Uterus (tissue), 4 donors: Measurements from ENCODE around the gene NAMPT. TPM values are rescaled to one million over a fixed set of nuclear protein-coding genes. Genes with fewer than 3 reads are reported as not detected.
"Not testable (repeated sequence)": the region's sequence is repeated elsewhere in the genome, so short reads cannot be mapped to it uniquely, and the experiment has no call there.

Experiments
- DNase-seq, 2 donors: peaks; one replicate each; pipeline ENCODE4 v3.0.0-alpha.2; 2019 to 2020
- H3K27ac ChIP-seq, 2 donors: fragments of 200-600 bp; sonication (generic); 1 replicate in 1 of 2; 2 replicates in 1 of 2; pipeline ENCODE4 v1.5.1; 2016 to 2018
- H3K27me3 ChIP-seq, 2 donors: fragments of 200-600 bp; sonication (generic); one replicate each; pipeline ENCODE4 v1.5.1; 2018 to 2019; ENCODE audit warnings: control low read depth in 1 of 2
- H3K36me3 ChIP-seq, 2 donors: fragments of 200-600 bp; sonication (generic); one replicate each; pipeline ENCODE4 v1.5.1; 2019; ENCODE audit warnings: control low read depth in 1 of 2
- H3K4me1 ChIP-seq, 2 donors: fragments of 200-600 bp; sonication (generic); one replicate each; pipeline ENCODE4 v1.5.1; 2018 to 2019; ENCODE audit warnings: control low read depth in 1 of 2
- H3K4me3 ChIP-seq, 2 donors: fragments of 200-600 bp; sonication (generic); 1 replicate in 1 of 2; 2 replicates in 1 of 2; pipeline ENCODE4 v1.5.1; 2018 to 2019; ENCODE audit warnings: mild to moderate bottlenecking in 1 of 2
- H3K9me3 ChIP-seq, 2 donors: fragments of 200-600 bp; sonication (generic); one replicate each; pipeline ENCODE4 v1.5.1; 2019; ENCODE audit warnings: control low read depth in 1 of 2
- POLR2A ChIP-seq, 2 donors: fragments of 450-650 bp; IDR thresholded peaks; one replicate each; pipeline ENCODE4 v1.6.1; 2016; ENCODE audit warnings: antibody characterized with exemption in 2 of 2, mild to moderate bottlenecking in 1 of 2, moderate library complexity in 1 of 2
- intact Hi-C: fragments of 100-400 bp; cut with DNase I; formaldehyde crosslinking; loops from one replicate; pipeline ENCODE4 v1.15.1; 2023; ENCODE audit warnings: low total_unique reads
- total RNA-seq, 4 donors: library from RNA; depleted of rRNA in 3 of 4; stranded (reverse); fragments of >200 nt in 3 of 4; gene quantifications; one replicate each; pipeline versions ENCODE4 v1.1.0 to v1.2.4, GENCODE V29; 2014 to 2023
- TF ChIP-seq, protein P1 (sequence below), 4 experiments: fragments of 200-600 bp in 2 of 4; fragments of 450-650 bp in 2 of 4; sonication (generic) in 2 of 4; IDR thresholded peaks; one replicate each; pipeline ENCODE4 v1.5.1; 2016 to 2019; ENCODE audit warnings: antibody characterized with exemption in 4 of 4, mild to moderate bottlenecking in 2 of 4, moderate library complexity in 1 of 4
- donor health status: DM: yes; HTN: yes; CAD: no.

NAMPT gene
- total RNA-seq, 4 donors from 2014 or later: 30.7 to 223 (median 84.1) TPM

DNA sequence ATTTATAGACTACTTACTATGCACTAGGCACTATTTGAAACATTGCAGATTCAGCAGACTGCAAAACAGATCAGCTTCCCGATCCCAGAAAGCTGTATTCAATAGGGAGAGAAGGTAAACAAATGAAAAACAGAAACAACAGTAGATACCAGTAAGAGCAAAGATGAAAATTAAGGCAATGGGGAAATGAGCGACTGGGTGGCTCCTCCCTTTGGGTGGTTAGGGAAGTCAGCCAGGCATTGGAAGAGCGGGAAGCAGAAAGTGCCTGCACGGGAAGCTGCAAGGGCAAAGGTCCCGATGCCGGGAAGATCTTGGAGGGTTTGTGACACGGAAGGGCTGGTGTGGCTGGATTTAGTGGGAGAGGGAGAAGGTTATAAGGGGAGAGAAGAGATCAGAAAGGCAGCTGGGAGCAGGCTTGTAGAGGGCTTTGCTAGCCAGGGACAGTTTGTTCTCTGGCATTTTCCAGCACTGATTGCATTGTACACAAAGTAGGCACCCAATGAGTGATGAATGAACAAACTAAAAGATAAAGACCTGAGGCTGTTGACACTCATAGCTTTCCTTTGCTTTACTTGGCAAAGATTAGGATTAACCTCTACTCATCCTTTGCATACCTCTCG, 67.8 kb downstream of the NAMPT start:
- H3K4me1 ChIP-seq: peaks cover 0 to 6% of the 10 kb centered on the region in 2 donors
- intact Hi-C loops: no loop called here
- no peak overlapping the region for H3K4me3 ChIP-seq
- H3K27ac ChIP-seq: peak overlapping the region; percentile 76 to 85
- DNase-seq: peak; percentile 71 to 79
- H3K9me3 ChIP-seq: no peaks in the 10 kb centered on the region
- no peak for TF ChIP-seq POLR2A (IDR thresholded peaks at IDR 0.05)
- TF ChIP-seq, protein P1, sequence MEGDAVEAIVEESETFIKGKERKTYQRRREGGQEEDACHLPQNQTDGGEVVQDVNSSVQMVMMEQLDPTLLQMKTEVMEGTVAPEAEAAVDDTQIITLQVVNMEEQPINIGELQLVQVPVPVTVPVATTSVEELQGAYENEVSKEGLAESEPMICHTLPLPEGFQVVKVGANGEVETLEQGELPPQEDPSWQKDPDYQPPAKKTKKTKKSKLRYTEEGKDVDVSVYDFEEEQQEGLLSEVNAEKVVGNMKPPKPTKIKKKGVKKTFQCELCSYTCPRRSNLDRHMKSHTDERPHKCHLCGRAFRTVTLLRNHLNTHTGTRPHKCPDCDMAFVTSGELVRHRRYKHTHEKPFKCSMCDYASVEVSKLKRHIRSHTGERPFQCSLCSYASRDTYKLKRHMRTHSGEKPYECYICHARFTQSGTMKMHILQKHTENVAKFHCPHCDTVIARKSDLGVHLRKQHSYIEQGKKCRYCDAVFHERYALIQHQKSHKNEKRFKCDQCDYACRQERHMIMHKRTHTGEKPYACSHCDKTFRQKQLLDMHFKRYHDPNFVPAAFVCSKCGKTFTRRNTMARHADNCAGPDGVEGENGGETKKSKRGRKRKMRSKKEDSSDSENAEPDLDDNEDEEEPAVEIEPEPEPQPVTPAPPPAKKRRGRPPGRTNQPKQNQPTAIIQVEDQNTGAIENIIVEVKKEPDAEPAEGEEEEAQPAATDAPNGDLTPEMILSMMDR (IDR thresholded peaks at IDR 0.05): no peak
- no peaks in the 10 kb centered on the region for H3K27me3 ChIP-seq
- H3K36me3 ChIP-seq: no peaks in the 10 kb centered on the region

DNA sequence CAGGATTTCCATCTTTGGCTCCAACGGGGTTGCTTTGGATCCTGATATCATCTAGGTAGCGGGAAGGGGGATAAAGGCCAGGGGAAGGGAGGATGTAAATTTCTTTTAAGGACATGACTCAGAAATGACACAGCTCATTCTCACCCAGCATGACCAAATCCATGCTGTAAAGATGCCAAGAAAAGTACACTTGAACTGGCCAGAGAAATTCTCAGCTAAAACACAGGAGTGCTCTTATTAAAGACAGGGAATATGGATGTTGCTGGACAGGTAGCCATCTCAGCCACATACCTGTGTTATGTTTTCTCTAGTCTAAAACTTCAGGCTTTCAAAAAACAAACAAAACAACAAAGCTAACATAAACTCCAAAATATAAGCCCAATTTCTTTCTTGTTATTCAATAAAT, 68.3 kb downstream of the NAMPT start:
- Histone ChIP-seq H3K36me3 (no peaks in the 10 kb centered on the region), H3K27ac (peak overlapping the region; percentile 76 to 85), H3K9me3 (no peaks in the 10 kb centered on the region), H3K4me3 (no peak overlapping the region), H3K4me1 (peaks cover 0 to 6% of the 10 kb centered on the region in 2 donors), H3K27me3 (no peaks in the 10 kb centered on the region)
- DNase-seq: peak; percentile 63 to 86
- intact Hi-C loops: no loop called here
- TF ChIP-seq, protein P1 (IDR thresholded peaks at IDR 0.05): no peak
- no peak for TF ChIP-seq POLR2A (IDR thresholded peaks at IDR 0.05)

DNA sequence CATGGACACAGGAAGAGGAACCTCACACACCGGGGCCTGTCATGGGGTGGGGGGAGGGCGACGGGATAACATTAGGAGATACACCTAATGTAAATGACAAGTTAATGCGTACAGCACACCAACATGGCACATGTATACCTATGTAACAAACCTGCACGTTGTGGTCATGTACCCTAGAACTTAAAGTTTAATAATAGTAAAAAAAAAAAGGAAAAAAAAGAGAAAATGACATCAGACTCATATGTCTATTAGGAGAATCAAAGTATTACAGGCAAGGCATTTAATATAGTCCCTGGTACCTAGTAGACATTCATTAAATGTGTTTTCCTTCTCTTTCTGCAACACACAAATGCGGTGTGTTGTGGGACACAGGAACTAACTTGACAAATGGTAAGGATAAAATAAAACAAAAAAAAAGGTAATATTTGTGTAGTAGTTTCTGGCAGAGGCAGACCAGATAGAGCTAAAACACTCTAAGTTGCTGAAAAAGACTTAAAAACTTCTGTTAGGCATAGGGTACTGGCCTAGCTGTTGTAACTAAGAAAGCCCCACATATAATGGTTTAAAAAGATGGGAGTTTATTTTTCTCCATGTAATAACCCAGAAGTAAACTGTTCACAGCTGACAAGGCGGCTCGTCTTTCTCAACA, 68.8 kb downstream of the NAMPT start:
- Histone ChIP-seq H3K27ac (peak overlapping the region; percentile 76 to 85), H3K36me3 (no peaks in the 10 kb centered on the region), H3K27me3 (no peaks in the 10 kb centered on the region), H3K4me3 (no peak overlapping the region), H3K9me3 (no peaks in the 10 kb centered on the region), H3K4me1 (peaks cover 0 to 6% of the 10 kb centered on the region in 2 donors)
- intact Hi-C loops: no loop called here
- TF ChIP-seq POLR2A (IDR thresholded peaks at IDR 0.05): no peak
- TF ChIP-seq, protein P1 (IDR thresholded peaks at IDR 0.05): no peak
- no peak for DNase-seq

DNA sequence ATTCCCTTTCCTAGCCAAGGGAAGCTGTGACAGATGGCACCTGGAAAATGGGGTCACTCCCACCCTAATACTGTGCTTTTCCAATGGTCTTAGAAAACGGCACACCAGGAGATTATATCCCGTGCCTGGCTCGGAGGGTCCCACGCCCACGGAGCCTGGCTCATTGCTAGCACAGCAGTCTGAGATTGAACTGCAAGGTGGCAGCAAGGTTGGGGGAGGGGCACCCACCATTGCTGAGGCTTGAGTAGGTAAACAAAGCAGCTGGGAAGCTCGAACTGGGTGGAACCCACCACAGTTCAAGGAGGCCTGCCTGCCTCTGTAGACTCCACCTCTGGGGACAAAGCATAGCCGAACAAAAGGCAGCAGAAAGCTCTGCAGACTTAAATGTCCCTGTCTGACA, 75.8 kb downstream of the NAMPT start:
- DNase-seq, H3K4me3 ChIP-seq, H3K9me3 ChIP-seq, intact Hi-C loops, H3K27me3 ChIP-seq, H3K27ac ChIP-seq, H3K4me1 ChIP-seq, H3K36me3 ChIP-seq: not testable (repeated sequence)

DNA sequence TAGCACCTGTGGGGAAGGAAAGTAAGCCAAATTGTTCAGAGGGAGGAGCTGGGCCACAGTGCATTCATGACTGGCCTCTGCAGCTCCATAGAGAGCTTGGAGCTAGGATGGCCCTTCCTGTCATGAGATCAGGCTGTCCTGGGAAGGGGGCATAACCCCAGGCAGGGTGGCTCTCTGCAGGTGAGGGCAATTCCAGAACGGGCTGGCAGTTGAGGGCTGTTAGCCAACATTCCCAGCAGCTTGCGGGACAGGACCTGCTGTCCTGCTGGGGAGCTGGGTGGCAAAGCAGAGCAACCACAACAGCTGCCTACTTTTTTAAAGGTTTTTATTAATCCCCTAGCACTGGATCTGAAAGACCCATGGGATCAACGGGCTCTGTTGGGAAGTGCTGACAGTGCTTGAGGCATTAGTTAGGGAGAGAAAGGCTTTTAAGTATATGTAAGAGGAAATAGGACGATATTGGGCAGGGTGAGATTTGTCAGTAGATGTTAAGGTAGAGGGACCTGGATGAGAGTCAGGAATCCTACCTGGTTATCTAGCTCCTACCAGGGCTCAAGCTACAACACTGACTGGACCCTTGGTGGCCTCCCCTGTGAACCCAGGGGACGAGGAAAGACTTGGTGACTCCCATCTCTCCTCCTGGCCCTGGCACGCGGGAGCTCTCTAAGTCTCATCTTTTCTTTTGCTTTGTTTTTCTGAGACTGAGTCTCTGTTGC, 77.8 kb downstream of the NAMPT start:
- H3K36me3 ChIP-seq: no peaks in the 10 kb centered on the region
- no peak overlapping the region for H3K27ac ChIP-seq
- H3K9me3 ChIP-seq: no peaks in the 10 kb centered on the region
- no peaks in the 10 kb centered on the region for H3K27me3 ChIP-seq
- TF ChIP-seq, protein P1 (IDR thresholded peaks at IDR 0.05): no peak
- no peak for TF ChIP-seq POLR2A (IDR thresholded peaks at IDR 0.05)
- DNase-seq: no peak
- no peaks in the 10 kb centered on the region for H3K4me1 ChIP-seq
- H3K4me3 ChIP-seq: no peak overlapping the region
- intact Hi-C loops: no loop called here
